ENCODE data around the gene ARL15. TPM values are rescaled to one million over a fixed set of nuclear protein-coding genes. Genes with fewer than 3 reads are reported as not detected.
"Not testable (repeated sequence)": the region's sequence is repeated elsewhere in the genome, so short reads cannot be mapped to it uniquely, and the experiment has no call there.

Gene ARL15
- total RNA-seq, 4 donors from 2014 or later: 13.0 to 52.7 (median 17.1) TPM

DNA sequence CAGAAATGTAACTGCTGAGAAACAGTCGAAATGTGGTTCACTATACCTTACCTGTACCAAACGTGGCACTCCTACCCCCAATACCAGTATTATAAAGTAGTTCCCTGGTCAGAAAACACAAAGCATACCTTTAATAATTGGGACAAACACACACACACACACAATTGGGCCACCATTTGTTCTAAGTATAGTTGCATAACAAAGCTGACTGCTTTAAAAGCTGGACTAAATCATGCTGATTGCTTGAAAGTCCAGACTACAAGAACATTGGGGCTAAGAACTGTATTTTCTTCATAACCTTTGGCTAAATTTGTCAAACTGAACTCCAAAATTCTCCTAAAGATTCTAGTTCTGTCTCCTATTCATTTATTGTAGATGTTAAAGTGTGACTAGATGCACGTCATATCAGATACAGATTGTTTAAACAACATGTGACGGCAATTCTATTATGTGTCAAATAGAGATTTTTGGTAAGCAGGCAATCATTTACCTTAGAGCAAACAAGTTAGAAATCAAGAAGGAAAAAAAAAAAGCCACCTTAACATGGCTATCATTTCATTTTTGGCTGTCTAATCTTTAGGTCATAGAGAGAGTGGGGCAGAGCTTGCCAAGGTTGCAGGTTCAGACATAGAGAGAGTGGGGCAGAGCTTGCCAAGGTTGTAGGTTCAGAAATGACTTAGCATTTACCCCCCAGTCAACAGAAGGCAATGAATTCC, 265.1 kb downstream of the ARL15 start:
- no peak for DNase-seq (ENCODE audit: low spot score in 2 of 2)
- Histone ChIP-seq H3K9me3 (no peaks in the 10 kb centered on the region), H3K4me1 (no peaks in the 10 kb centered on the region), H3K27ac (no peak overlapping the region), H3K27me3 (no peaks in the 10 kb centered on the region), H3K4me3 (no peak overlapping the region), H3K36me3 (no peaks in the 10 kb centered on the region)
- 95% methylated on average over 4 of the region's 4 CpGs for WGBS, 2 donors
- TF ChIP-seq, protein P1, sequence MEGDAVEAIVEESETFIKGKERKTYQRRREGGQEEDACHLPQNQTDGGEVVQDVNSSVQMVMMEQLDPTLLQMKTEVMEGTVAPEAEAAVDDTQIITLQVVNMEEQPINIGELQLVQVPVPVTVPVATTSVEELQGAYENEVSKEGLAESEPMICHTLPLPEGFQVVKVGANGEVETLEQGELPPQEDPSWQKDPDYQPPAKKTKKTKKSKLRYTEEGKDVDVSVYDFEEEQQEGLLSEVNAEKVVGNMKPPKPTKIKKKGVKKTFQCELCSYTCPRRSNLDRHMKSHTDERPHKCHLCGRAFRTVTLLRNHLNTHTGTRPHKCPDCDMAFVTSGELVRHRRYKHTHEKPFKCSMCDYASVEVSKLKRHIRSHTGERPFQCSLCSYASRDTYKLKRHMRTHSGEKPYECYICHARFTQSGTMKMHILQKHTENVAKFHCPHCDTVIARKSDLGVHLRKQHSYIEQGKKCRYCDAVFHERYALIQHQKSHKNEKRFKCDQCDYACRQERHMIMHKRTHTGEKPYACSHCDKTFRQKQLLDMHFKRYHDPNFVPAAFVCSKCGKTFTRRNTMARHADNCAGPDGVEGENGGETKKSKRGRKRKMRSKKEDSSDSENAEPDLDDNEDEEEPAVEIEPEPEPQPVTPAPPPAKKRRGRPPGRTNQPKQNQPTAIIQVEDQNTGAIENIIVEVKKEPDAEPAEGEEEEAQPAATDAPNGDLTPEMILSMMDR (IDR thresholded peaks at IDR 0.05): no peak
- TF ChIP-seq EP300 (IDR thresholded peaks at IDR 0.05) (no peak), POLR2A (IDR thresholded peaks at IDR 0.05) (no peak)

- H3K4me3 ChIP-seq; H3K4me1 ChIP-seq; DNase-seq (ENCODE audit: low spot score in 2 of 2); H3K27me3 ChIP-seq; H3K36me3 ChIP-seq; H3K9me3 ChIP-seq; H3K27ac ChIP-seq: not testable (repeated sequence)
- 96 to 98% methylated on average over 10 of the region's 10 CpGs for WGBS, 2 donors
These were observed 266.1 kb downstream of the ARL15 start for GRCh38 chr5:54044276-54044675.

DNA sequence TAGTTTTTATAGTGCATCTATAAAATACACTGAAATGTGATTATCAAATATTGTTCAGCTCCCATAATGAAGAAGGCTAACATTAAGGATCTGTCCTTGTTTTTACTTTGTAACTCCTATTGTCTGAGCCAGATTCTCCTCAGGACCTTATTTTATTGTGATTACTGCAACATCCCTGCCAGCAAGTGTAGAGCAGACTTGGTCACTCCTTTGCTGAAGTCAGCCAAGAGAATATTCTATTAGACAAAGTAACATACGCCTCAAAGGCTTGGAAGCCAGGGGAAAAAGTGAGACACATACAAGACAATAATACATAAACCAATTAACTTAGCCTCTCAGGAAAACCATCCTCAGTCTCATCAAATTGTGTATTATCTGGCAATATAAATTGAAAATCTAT, 269.6 kb downstream of the ARL15 start:
- TF ChIP-seq POLR2A (IDR thresholded peaks at IDR 0.05) (no peak), EP300 (IDR thresholded peaks at IDR 0.05) (no peak)
- TF ChIP-seq, protein P1 (IDR thresholded peaks at IDR 0.05): no peak
- Histone ChIP-seq H3K9me3 (no peaks in the 10 kb centered on the region), H3K27ac (no peak overlapping the region), H3K4me3 (no peak overlapping the region), H3K36me3 (no peaks in the 10 kb centered on the region), H3K27me3 (no peaks in the 10 kb centered on the region), H3K4me1 (no peaks in the 10 kb centered on the region)
- no peak for DNase-seq (ENCODE audit: low spot score in 2 of 2)
- 64 to 76% methylated on average over 1 of the region's 1 CpG for WGBS, 2 donors

DNA sequence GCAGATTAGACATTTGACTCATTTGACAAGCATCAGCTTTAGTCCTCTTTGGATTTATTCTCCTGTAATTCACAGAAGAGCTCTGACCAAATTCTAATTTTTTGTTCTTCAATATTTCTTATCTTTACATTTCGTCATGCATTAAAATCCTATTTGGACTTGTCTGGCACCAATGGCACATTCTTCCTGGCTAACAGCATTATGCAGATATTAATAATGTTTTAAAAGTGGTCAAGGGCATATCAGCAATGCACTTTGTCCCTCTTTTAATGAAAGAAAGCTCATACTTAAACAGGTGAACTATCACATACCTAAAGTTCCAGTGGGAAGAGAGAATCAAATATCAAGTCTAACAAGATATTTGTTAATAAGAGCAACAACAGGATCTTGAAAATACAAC, 270.4 kb downstream of the ARL15 start:
- Histone ChIP-seq H3K4me3 (no peak overlapping the region), H3K9me3 (no peaks in the 10 kb centered on the region), H3K36me3 (no peaks in the 10 kb centered on the region), H3K4me1 (no peaks in the 10 kb centered on the region), H3K27ac (no peak overlapping the region), H3K27me3 (no peaks in the 10 kb centered on the region)
- whole genome bisulfite sequencing, 2 donors: 89% methylated on average over 1 of the region's 1 CpG
- no peak for DNase-seq (ENCODE audit: low spot score in 2 of 2)
- TF ChIP-seq POLR2A (IDR thresholded peaks at IDR 0.05) (no peak), EP300 (IDR thresholded peaks at IDR 0.05) (no peak)

DNA sequence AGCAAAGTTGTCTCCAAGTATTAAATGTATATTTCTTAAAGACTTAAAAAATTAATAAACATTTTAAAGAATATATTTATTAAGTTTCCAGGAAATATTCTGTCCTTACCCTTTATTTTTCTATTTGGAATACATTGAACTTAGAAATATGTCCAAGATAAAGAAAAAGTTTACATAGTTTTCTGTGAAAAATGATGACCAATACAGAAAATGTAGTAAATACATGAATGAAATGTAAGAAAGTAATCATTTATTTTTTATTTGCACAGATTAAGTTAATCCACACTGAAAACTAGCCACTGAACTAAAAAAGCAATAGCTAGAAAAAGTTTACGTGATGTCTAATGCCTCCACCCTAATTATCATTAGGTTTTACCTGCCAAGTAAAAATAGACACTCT, 273.2 kb downstream of the ARL15 start:
- Histone ChIP-seq H3K27ac (no peak overlapping the region), H3K4me1 (no peaks in the 10 kb centered on the region), H3K27me3 (no peaks in the 10 kb centered on the region), H3K4me3 (no peak overlapping the region), H3K9me3 (no peaks in the 10 kb centered on the region), H3K36me3 (no peaks in the 10 kb centered on the region)
- TF ChIP-seq, protein P1 (IDR thresholded peaks at IDR 0.05): no peak
- TF ChIP-seq EP300 (IDR thresholded peaks at IDR 0.05): no peak
- TF ChIP-seq POLR2A (IDR thresholded peaks at IDR 0.05): no peak
- WGBS, 2 donors: 95 to 100% methylated on average over 1 of the region's 1 CpG
- DNase-seq (ENCODE audit: low spot score in 2 of 2): no peak

- H3K9me3 ChIP-seq: no peaks in the 10 kb centered on the region
- WGBS, 2 donors: 84 to 94% methylated on average over 3 of the region's 3 CpGs
- no peaks in the 10 kb centered on the region for H3K27me3 ChIP-seq
- no peak overlapping the region for H3K27ac ChIP-seq
- TF ChIP-seq EP300 (IDR thresholded peaks at IDR 0.05) (no peak), POLR2A (IDR thresholded peaks at IDR 0.05) (no peak)
- TF ChIP-seq, protein P1 (IDR thresholded peaks at IDR 0.05): no peak
- DNase-seq (ENCODE audit: low spot score in 2 of 2): no peak
- H3K4me1 ChIP-seq: no peaks in the 10 kb centered on the region
- H3K36me3 ChIP-seq: no peaks in the 10 kb centered on the region
- H3K4me3 ChIP-seq: no peak overlapping the region
These were observed 279.4 kb downstream of the ARL15 start for GRCh38 chr5:54030981-54031380.
